Measurements from ENCODE around the gene MAP3K7.

GRCh38 chr6:90544741-90545140, 42.1 kb downstream of the MAP3K7 start:
- TF ChIP-seq CTCF (IDR thresholded peaks at IDR 0.05; ENCODE audit: insufficient read depth, low read depth, low read length), result no peak
- TF ChIP-seq EZH2 (IDR thresholded peaks at IDR 0.05; ENCODE audit: insufficient read depth, low read length), result no peak
